Stimulated activated CD4-positive, alpha-beta T cell treated with anti-CD3 and anti-CD28 coated beads, Interleukin-2, amount 100 ng/mL, for 48 hours (primary cell): ENCODE data around the gene KISS1R.
"Not testable (repeated sequence)": the region's sequence is repeated elsewhere in the genome, so short reads cannot be mapped to it uniquely, and the experiment has no call there.

Experiments used
- DNase-seq, 2 donors: peaks; one replicate each; pipeline ENCODE4 v3.0.0-alpha.2; 2020

The KISS1R gene

DNA sequence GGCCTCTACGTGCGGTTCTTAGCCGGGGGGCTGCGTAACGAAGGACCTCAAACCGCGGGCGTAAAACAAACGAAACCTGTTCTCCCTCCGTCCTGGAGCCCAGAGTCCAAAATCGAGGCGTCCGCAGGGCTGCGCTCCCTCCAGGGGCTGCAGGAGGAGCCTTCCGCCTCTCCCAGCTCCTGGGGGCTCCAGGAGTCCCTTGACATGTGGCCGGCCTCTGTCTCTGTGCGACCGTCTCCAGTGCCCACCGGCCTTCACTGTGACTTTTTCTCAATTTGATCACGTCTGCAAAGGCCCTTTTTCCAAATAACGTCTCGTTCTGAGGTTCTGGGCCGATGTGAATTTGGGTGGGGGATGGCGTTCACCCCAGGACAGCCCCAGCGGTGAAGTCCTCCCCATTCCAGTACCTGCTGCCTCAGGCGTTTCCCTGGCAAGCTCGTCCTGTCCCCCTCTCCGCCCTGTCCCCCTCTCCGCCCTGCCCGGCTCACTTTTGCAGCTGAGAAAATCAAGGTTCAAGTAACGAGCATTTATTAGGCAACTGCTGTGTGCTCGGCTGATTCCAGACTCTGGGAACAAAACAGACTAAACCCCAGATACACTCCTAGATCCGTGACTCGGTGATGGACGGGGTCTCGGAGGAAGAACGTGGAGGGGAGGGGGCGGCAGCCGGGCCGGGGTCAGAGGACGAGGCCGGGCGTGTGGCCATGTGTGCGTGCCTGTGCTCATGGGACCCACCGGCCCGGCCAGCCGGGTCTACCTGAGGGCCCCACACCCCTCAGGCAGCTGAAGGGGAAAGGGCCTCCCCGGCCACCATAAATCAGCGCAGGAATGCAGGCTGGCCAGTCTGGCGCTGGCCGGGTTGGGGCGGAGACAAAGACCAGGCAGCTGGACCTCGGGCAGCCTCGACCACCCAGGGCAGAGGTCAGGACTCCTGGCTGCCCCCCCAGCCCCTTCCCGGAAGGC is 39.0 kb downstream of the KISS1R start:
- DNase-seq, result no peak

DNA sequence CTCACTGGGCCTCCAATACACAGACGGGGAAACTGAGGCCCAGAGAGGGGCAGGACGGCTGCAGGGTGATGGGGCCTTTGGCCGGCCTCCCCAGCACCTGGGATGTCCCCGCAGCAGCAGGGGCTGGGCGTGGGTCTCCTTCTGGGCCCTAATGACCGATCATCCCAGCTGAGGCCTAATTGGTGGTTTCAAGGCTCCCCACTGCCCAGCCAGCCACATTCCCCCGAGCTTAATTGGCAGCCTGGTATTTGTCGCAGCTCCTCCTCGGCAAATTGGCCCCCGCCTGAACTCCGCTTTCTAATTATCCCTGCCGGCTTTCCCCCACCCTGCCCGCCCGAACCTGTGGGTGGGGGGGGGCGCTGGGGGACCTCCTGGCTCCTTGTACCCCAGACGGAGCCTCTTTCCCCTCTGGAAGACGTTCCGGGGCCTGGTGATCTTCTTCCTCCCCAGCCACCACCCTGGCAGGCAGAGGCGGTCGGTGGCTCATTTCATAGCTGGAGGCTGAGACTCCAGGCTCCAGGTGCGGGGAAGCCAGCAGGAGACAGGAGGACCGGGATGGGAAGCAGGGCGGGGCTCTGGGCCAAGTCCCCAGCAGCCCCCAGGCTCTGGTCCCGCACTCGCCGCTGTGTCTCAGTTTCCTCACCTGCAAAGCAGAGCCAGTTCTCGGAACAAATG is 39.8 kb downstream of the KISS1R start:
- no peak for DNase-seq

DNA sequence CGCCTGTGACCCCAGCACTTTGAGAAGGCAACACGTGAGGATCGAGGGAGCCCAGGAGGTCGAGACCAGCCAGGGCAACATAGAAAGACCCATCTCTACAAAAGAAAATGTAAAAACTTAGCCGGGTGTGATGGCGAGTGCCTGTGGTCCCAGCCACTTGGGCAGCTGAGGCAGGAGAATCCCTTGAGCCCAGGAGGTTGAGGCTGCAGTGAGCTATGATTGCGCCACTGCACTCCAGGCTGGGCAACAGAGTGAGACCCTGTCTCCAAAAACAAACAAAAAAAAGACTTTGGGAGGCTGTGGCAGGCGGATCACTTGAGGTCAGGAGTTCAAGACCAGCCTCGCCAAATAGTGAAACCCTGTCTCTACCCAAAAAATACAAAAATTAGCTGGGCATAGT is 40.4 kb downstream of the KISS1R start:
- not testable (repeated sequence) for DNase-seq

DNA sequence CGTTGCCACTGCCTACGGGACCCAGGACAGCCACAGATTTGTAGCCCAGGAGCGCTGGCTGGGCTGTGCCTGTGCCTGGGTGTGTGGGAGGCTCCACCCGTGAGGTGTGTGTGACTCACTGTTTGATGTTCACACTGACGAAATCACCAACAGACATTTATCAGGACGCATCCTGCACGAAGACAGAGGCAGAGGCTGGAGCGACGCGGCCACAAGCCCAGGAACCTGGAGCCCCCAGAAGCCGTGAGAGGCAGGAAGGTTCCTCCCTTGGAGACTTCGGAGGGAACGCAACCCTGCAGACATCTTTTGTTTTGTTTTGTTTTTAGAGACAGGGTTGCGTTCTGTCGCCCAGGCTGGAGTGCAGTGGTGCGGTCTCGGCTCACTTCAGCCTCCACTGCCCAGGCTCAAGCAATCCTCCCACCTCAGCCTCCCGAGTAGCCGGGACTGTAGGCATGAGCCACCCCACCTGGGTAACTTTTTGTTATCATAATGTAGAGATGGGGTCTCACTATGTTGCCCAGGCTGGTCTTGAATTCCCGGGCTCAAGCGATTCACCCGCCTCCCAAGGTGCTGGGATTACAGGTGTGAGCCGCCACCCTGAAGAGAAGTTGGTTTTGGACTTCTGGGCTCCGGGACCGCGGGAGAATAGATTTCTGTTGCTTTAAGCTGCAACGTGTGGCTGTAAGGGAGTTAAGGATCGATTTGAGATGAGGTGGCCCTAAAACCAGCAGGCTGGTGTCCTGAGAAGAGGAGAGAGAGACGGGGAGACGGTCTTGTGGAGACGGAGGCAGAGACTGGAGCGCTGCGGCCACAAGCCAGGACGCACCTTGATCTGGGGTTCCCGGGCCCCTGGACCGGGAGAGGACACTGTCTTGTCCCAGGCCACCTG is 42.1 kb downstream of the KISS1R start:
- DNase-seq, result peak; percentile 22 to 53

DNA sequence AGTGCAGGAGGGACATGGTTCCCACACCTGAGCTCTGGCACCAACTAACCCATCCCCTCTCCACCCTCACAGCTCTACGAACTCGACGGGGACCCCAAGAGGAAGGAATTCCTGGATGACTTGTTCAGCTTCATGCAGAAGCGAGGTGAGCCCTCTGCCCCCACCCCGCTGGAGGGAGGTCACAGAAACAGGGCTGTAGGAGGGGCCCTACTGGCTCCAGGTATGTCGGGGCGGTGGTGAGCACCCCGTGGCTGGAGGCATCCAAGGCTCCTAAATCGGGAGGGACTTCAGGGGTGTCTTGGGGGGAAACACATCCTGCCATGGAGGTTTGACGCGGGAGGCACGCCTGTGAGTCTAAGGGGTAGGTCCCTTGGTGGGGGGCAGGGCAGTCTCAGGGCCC is 42.9 kb downstream of the KISS1R start:
- no peak for DNase-seq

DNA sequence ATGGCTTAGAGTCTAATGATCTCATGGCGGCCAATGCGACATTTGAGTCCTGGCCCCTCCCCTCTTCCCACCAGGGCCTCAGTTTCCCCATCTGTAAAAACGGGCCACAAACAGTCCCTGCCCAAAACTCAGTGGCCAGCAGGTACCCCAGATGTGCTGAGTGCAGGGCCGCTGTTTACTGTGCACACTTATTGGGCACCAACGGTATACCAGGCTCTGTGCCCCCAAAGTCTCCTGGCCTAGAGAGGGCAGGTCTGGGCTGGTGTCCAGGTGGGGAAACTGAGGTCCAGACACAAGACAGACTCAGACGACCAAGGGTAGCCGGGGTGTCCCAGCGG is 43.4 kb downstream of the KISS1R start:
- no peak for DNase-seq

DNA sequence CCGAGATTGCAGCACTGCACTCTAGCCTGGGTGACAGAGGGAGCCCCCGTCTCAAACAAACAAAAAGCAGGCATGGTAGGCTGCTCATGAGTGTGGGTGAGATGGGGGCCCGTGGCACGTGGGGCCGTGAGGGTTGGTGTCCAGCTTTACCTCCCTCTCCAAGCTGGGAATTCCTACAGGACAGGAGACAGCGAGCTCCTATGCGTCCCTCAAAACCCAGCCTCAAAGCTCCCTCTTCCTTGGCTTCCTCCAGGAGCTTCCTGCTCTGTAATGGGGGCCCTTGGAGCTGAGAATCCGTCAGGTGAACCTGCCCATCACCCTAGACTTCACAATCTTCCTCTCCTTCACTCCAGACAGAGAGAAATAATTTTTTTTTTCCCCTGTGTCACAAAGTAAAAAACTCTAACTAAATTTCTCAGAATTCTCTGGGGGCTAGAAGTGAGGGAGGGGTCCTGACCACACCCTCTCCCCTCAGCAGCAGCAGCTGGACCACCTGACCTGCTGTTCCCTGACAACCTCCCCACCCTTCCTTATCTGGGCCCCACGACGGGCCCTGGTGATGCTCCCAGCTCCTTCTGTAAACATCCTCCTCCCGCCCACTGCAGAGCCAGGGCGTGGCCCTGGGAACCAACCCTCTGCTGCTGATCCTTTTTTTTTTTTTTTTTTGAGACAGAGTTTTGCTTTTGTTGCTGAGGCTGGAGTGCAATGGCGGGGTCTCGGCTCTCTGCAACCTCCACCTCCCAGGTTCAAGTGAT is 44.9 kb downstream of the KISS1R start:
- no peak for DNase-seq

DNA sequence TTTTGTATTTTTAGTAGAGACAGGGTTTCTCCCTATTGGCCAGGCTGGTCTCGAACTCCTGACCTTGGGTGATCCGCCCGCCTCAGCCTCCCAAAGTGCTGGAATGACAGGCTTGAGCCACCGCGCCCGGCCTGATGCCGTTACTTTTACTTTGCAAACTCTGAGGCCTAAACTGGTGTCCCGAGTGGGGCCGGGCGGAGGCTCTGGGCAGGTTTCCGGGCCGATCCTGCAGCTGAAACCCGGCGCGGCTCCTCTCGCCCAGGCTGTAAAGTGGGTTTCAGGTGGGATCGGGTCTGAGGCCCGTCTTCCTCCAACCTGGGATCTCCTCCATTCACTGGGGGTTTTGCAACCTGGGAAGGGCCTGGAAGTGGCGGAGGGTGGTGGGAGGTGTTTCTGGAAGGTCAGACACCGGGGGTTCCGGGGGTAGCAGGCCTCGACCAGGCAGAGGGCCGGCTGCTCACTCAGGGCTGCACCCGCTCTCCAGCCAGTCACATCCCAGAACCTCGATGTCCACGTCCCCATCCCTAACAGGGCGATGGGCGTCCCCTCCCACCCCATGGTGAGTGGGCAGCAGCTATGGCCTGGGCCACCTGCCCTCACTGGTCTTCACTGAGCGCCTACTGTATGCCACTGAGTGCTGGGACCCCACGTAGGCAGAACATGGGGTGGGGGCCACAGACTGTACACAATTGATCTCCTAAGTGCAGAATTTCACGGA is 45.7 kb downstream of the KISS1R start:
- no peak for DNase-seq

DNA sequence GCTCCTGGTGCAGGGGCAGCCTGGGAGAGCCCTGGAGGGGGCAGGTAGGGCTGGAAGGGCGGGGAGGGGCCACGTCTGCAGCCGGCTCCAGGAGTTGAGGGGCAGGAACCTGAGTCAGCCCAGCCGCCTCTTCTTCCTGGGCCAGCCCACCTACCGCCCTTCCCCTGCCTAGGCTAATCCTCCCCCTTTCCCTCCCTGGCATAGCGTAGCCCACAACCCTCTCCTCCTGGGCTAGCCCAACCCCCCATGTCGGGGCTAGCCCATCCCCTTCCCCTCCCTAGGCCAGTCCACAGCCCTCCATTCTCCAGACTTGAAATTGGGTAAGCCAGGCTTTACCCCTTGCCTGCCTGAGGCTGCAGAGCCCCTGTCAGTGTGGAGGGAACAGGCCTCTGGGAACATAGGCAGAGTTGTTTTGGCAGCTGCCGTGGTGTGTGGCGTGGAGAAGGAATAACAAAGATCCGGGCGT is 46.4 kb downstream of the KISS1R start:
- DNase-seq, result no peak

DNA sequence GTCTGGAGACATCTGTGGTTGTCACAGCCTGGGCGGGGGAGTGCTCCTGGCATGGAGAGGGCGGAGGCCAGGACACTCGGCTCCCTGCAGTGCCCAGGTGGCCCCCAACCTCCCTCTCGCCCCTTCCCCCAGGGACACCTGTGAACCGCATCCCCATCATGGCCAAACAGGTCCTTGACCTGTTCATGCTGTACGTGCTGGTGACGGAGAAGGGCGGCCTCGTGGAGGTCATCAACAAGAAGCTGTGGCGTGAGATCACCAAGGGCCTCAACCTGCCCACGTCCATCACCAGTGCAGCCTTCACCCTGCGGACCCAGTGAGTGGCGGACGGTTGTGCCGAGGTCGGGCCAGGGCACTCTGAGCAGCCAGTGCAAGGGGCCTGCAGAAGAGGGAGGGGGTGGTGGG is 47.0 kb downstream of the KISS1R start:
- no peak for DNase-seq

DNA sequence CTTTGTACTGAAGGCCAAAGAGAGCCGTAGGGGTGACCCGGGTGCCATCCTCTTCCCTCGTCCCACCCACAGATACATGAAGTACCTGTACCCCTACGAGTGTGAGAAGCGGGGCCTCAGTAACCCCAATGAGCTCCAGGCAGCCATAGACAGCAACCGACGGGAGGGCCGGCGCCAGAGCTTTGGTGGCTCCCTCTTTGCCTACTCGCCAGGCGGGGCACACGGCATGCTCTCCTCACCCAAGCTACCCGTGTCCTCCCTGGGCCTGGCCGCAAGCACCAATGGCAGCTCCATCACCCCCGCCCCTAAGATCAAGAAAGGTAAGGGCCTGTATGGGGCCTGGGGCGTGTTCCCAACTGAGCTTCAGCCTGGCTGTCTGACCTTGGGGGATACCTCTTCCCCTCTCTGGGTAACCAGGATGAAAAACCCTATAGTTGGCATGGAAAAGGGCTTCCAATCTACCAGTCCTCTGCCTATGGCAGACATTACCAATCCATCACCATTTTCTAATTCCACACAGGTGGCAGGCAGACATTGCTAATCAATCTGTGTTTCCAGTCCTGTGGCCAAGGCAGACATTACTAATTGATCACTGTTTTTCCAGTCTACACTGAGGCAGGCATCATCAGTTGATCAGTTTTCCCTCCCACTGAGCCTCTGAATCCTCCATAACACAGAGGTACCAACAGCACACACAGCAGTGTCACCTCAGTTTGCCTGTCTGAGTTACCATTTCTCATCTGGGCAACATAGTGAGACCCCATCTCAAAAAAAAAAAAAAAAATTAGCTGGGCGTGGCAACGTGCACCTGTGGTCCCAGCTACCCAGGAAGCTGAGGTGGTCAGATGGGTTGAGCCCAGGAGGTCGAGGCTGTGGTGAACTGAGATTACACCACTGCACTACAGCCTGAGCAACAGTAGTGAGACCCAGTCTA is 47.9 kb downstream of the KISS1R start:
- DNase-seq, result no peak

DNA sequence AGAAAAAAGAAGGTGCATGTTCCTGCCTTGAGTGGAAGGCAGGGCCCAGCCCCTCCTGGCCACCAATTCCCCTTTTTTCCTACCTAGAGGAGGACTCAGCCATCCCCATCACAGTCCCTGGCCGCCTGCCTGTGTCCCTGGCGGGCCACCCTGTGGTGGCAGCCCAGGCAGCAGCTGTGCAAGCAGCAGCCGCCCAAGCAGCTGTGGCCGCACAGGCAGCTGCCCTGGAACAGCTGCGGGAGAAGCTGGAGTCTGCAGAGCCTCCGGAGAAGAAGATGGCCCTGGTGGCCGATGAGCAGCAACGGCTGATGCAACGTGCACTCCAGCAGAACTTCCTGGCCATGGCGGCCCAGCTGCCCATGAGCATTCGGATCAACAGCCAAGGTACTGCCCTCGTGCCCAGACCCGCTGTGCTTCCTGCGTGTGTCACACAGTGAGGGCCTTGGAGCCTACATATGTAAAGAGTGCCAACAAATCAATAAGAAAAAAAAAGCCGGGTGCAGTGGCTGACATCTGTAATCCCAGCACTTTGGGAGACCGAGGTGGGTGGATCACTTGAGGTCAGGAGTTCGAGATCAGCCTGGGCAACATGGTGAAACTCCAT is 49.5 kb downstream of the KISS1R start:
- no peak for DNase-seq
